K562 (cell line): ENCODE measurements around the gene YKT6.

ENCODE experiments used
- CTCF ChIP-seq, 3 experiments: IDR thresholded peaks in 2 of 3; conservative IDR thresholded peaks in 1 of 3; 2 replicates each; pipeline ENCODE4 v1.5.1; 2011 to 2012; ENCODE audit warnings: low read length in 3 of 3, mild to moderate bottlenecking in 3 of 3, control low read depth in 2 of 3, improper control_type of control experiment in 1 of 3, inconsistent platforms in 1 of 3, low read depth in 1 of 3, mixed read lengths in 1 of 3, moderate library complexity in 1 of 3; ENCODE audit not compliant: insufficient read depth in 2 of 3
- MAFF ChIP-seq: IDR thresholded peaks from 2 replicates; pipeline ENCODE4 v1.6.1; 2012; ENCODE audit warnings: low read length, improper control_type of control experiment
- NFE2 ChIP-seq: IDR thresholded peaks from 2 replicates; pipeline ENCODE4 v1.6.1; 2014; ENCODE audit warnings: antibody characterized with exemption, low read depth
- PBX2 ChIP-seq, 2 experiments: IDR thresholded peaks in 1 of 2; conservative IDR thresholded peaks in 1 of 2; 2 replicates each; pipeline ENCODE4 v1.6.1; 2016; ENCODE audit warnings: low read depth in 2 of 2, mild to moderate bottlenecking in 1 of 2, missing compliant biosample characterization in 1 of 2, missing genetic modification characterization in 1 of 2, moderate library complexity in 1 of 2
- POLR2AphosphoS5 ChIP-seq: IDR thresholded peaks from 2 replicates; pipeline ENCODE4 v1.6.1; 2011; ENCODE audit warnings: mild to moderate bottlenecking, low read depth, low read length, moderate library complexity; ENCODE audit not compliant: control insufficient read depth, insufficient read depth
- RFX1 ChIP-seq: fragments of 450-650 bp; IDR thresholded peaks from 2 replicates; pipeline ENCODE4 v1.6.1; 2016; ENCODE audit warnings: mild to moderate bottlenecking, moderate library complexity
- SIN3A ChIP-seq, 2 experiments: fragments of 150-350 bp in 1 of 2; IDR thresholded peaks; 2 replicates each; pipeline ENCODE4 v1.6.1; 2011 to 2016; ENCODE audit warnings: borderline replicate concordance in 2 of 2, low read depth in 2 of 2, low read length in 2 of 2, mild to moderate bottlenecking in 2 of 2, moderate library complexity in 2 of 2; ENCODE audit not compliant: control insufficient read depth in 1 of 2
- TAF1 ChIP-seq: IDR thresholded peaks from 2 replicates; pipeline ENCODE4 v1.6.1; 2011; ENCODE audit warnings: mild to moderate bottlenecking, low read length, moderate library complexity; ENCODE audit not compliant: insufficient read depth, control insufficient read depth, severe bottlenecking; ENCODE audit errors: extremely low read depth
- ZNF280B ChIP-seq: fragments of 250-450 bp; sonication (Bioruptor Pico); IDR thresholded peaks from 2 replicates; pipeline ENCODE4 v1.5.1; 2021; ENCODE audit warnings: mild to moderate bottlenecking
- TF ChIP-seq, protein P1 (sequence below): fragments of 250-450 bp; sonication (Bioruptor Pico); IDR thresholded peaks from 2 replicates; pipeline ENCODE4 v1.4.0; 2020; ENCODE audit warnings: mild to moderate bottlenecking, moderate library complexity
- TF ChIP-seq, protein P2 (sequence below), 2 experiments: fragments of 450-650 bp; IDR thresholded peaks; 2 replicates each; pipeline ENCODE4 v1.6.1; 2018; ENCODE audit warnings: mild to moderate bottlenecking in 2 of 2, low read depth in 1 of 2; ENCODE audit not compliant: partially characterized antibody in 2 of 2

GRCh38 chr7:44231088-44231487 lies 30.3 kb downstream of the YKT6 start:
- TF ChIP-seq CTCF (IDR thresholded peaks at IDR 0.05 in 2 of 3, conservative IDR thresholded peaks at IDR 0.05 in 1 of 3; ENCODE audit: insufficient read depth in 2 of 3, low read depth in 1 of 3, low read length in 3 of 3) (peak; percentile 21 to 70 (median 45); a peak in 4 of 6 replicates), ZNF280B (CRISPR knock-in tag) (no peak), SIN3A (IDR thresholded peaks at IDR 0.05; ENCODE audit: borderline replicate concordance in 2 of 2, control insufficient read depth in 1 of 2, low read depth in 2 of 2, low read length in 2 of 2) (no peak), POLR2AphosphoS5 (no peak), TAF1 (no peak), RFX1 (no peak), PBX2 (CRISPR knock-in tag; IDR thresholded peaks at IDR 0.05; ENCODE audit: low read depth) (no peak), PBX2 (tag; conservative IDR thresholded peaks at IDR 0.05; ENCODE audit: low read depth) (no peak), NFE2 (no peak), MAFF (no peak)
- TF ChIP-seq, protein P1, sequence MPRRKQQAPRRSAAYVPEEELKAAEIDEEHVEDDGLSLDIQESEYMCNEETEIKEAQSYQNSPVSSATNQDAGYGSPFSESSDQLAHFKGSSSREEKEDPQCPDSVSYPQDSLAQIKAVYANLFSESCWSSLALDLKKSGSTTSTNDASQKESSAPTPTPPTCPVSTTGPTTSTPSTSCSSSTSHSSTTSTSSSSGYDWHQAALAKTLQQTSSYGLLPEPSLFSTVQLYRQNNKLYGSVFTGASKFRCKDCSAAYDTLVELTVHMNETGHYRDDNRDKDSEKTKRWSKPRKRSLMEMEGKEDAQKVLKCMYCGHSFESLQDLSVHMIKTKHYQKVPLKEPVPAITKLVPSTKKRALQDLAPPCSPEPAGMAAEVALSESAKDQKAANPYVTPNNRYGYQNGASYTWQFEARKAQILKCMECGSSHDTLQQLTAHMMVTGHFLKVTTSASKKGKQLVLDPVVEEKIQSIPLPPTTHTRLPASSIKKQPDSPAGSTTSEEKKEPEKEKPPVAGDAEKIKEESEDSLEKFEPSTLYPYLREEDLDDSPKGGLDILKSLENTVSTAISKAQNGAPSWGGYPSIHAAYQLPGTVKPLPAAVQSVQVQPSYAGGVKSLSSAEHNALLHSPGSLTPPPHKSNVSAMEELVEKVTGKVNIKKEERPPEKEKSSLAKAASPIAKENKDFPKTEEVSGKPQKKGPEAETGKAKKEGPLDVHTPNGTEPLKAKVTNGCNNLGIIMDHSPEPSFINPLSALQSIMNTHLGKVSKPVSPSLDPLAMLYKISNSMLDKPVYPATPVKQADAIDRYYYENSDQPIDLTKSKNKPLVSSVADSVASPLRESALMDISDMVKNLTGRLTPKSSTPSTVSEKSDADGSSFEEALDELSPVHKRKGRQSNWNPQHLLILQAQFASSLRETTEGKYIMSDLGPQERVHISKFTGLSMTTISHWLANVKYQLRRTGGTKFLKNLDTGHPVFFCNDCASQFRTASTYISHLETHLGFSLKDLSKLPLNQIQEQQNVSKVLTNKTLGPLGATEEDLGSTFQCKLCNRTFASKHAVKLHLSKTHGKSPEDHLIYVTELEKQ (CRISPR knock-in tag): no peak
- TF ChIP-seq, protein P2, sequence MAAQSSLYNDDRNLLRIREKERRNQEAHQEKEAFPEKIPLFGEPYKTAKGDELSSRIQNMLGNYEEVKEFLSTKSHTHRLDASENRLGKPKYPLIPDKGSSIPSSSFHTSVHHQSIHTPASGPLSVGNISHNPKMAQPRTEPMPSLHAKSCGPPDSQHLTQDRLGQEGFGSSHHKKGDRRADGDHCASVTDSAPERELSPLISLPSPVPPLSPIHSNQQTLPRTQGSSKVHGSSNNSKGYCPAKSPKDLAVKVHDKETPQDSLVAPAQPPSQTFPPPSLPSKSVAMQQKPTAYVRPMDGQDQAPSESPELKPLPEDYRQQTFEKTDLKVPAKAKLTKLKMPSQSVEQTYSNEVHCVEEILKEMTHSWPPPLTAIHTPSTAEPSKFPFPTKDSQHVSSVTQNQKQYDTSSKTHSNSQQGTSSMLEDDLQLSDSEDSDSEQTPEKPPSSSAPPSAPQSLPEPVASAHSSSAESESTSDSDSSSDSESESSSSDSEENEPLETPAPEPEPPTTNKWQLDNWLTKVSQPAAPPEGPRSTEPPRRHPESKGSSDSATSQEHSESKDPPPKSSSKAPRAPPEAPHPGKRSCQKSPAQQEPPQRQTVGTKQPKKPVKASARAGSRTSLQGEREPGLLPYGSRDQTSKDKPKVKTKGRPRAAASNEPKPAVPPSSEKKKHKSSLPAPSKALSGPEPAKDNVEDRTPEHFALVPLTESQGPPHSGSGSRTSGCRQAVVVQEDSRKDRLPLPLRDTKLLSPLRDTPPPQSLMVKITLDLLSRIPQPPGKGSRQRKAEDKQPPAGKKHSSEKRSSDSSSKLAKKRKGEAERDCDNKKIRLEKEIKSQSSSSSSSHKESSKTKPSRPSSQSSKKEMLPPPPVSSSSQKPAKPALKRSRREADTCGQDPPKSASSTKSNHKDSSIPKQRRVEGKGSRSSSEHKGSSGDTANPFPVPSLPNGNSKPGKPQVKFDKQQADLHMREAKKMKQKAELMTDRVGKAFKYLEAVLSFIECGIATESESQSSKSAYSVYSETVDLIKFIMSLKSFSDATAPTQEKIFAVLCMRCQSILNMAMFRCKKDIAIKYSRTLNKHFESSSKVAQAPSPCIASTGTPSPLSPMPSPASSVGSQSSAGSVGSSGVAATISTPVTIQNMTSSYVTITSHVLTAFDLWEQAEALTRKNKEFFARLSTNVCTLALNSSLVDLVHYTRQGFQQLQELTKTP (IDR thresholded peaks at IDR 0.05; ENCODE audit: low read depth in 1 of 2, partially characterized antibody in 2 of 2): no peak
